PC-3 (cell line): ENCODE results near the gene NEGR1. TPM values are rescaled to one million over a fixed set of nuclear protein-coding genes. Genes with fewer than 3 reads are reported as not detected.

Experiments
- ATAC-seq: fragments of 200-7000 bp; cut with Tn5 transposase; 2 replicates; pipeline ENCODE4 v1.9.1; 2020; ENCODE audit warnings: mild to moderate bottlenecking, moderate library complexity
- BruUV-seq: library from RNA; stranded (reverse); fragments of 400-500 nt; replicated peaks from 2 replicates; lab custom pipeline; 2021; lab: Mats Ljungman, UMichigan
- CTCF ChIA-PET: fragments of 300-600 bp; sonication (Branson Sonifier 250); formaldehyde crosslinking; loops from one replicate; lab custom pipeline; 2022; ENCODE audit warnings: antibody characterized with exemption; lab: Charles Lee
- POLR2A ChIA-PET: fragments of 300-600 bp; sonication (Branson Sonifier 250); formaldehyde crosslinking; loops from one replicate; lab custom pipeline; 2022; ENCODE audit warnings: antibody characterized with exemption; ENCODE audit not compliant: unreplicated experiment; lab: Charles Lee
- DNase-seq: peaks from one replicate; pipeline ENCODE4 v3.0.0-alpha.2; 2015
- H2AFZ ChIP-seq: fragments of 300-600 bp; sonication (generic); 2 replicates; pipeline ENCODE4 v1.6.0; 2016; ENCODE audit warnings: antibody characterized with exemption, low read length
- H3F3A ChIP-seq: fragments of 300-600 bp; sonication (generic); one replicate; pipeline ENCODE4 v1.6.0; 2017; ENCODE audit warnings: antibody characterized with exemption, low read length, control low read depth, mild to moderate bottlenecking; ENCODE audit not compliant: unreplicated experiment
- H3K27ac ChIP-seq: fragments of 300-600 bp; sonication (generic); 2 replicates; pipeline ENCODE4 v1.5.1; 2016; ENCODE audit warnings: mild to moderate bottlenecking, low read length
- H3K27me3 ChIP-seq: fragments of 300-600 bp; sonication (generic); 2 replicates; pipeline ENCODE4 v1.6.1; 2016; ENCODE audit warnings: low read length, mixed read lengths
- H3K36me3 ChIP-seq: fragments of 300-600 bp; sonication (generic); 2 replicates; pipeline ENCODE4 v1.6.1; 2016; ENCODE audit warnings: low read depth, mixed run types, low read length, mixed read lengths
- H3K4me1 ChIP-seq: fragments of 300-600 bp; sonication (generic); 2 replicates; pipeline ENCODE4 v1.5.1; 2016; ENCODE audit warnings: low read length; ENCODE audit not compliant: insufficient read depth
- H3K4me2 ChIP-seq: fragments of 300-600 bp; sonication (generic); 2 replicates; pipeline ENCODE4 v1.6.0; 2016; ENCODE audit warnings: low read length
- H3K4me3 ChIP-seq: fragments of 300-600 bp; sonication (generic); 2 replicates; pipeline ENCODE4 v1.5.1; 2016; ENCODE audit warnings: mild to moderate bottlenecking, low read length, mixed read lengths
- H3K79me2 ChIP-seq: fragments of 300-600 bp; sonication (generic); 2 replicates; pipeline ENCODE4 v1.6.1; 2017; ENCODE audit warnings: low read length, mixed read lengths
- H3K9ac ChIP-seq: fragments of 300-600 bp; sonication (generic); 2 replicates; pipeline ENCODE4 v1.6.0; 2016; ENCODE audit warnings: mild to moderate bottlenecking, low read length
- H3K9me2 ChIP-seq: fragments of 300-600 bp; sonication (generic); replicated peaks from 2 replicates; pipeline ENCODE4 v1.6.1; 2016; ENCODE audit warnings: mixed run types, low read length, mixed read lengths
- H3K9me3 ChIP-seq: fragments of 300-600 bp; sonication (generic); 2 replicates; pipeline ENCODE4 v1.6.1; 2016; ENCODE audit warnings: low read length, mixed read lengths
- H4K20me1 ChIP-seq: fragments of 300-600 bp; sonication (generic); 2 replicates; pipeline ENCODE4 v1.6.1; 2016; ENCODE audit warnings: low read length, mixed read lengths
- EZH2 ChIP-seq: fragments of 300-600 bp; sonication (generic); IDR thresholded peaks from one replicate; pipeline ENCODE4 v1.6.1; 2017; ENCODE audit warnings: antibody characterized with exemption, mild to moderate bottlenecking, low read length; ENCODE audit not compliant: unreplicated experiment
- EZH2phosphoT487 ChIP-seq: fragments of 300-600 bp; sonication (generic); IDR thresholded peaks from 2 replicates; pipeline ENCODE4 v1.6.1; 2018; ENCODE audit warnings: mild to moderate bottlenecking, antibody characterized with exemption, low read length, borderline replicate concordance
- intact Hi-C: fragments of 100-400 bp; cut with micrococcal nuclease; formaldehyde crosslinking; loops from 2 replicates; pipeline ENCODE4 v1.9.0; 2023
- total RNA-seq: library from RNA; depleted of rRNA; stranded (reverse); fragments of >200 nt; gene quantifications from 2 replicates; pipeline ENCODE4 v1.2.3, GENCODE V29; 2014
- TF ChIP-seq, protein P1 (sequence below): fragments of 300-600 bp; sonication (generic); conservative IDR thresholded peaks from 2 replicates; pipeline ENCODE4 v1.5.1; 2017; ENCODE audit warnings: antibody characterized with exemption, low read depth, mild to moderate bottlenecking, low read length

NEGR1 gene
- total RNA-seq, 1 experiment from 2014 or later, result 3.4 TPM

DNA sequence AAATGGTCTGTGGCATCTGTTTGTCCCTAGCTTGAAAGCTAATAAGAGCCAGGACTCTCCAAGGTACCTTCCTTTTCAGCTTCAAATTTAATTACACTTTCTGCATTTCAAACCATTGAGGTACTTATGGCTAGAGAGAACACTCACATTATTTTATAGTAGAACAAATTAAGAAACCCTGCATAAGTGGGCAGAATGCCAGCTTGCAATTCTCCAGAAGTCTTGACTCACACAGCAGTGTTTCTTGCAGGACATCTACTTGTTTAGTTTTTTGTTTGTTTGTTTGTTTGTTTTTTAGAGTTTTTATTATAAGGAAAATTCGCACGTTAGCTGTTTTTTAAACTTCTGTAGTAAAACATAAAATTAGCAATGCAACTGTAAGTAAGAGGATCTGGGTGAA is 397.2 kb downstream of the NEGR1 start:
- ATAC-seq (no peak), DNase-seq (no peak)
- no peaks in the 10 kb centered on the region for H3K9me2 ChIP-seq
- no peaks in the 10 kb centered on the region for H3K36me3 ChIP-seq
- H3K79me2 ChIP-seq, result no peaks in the 10 kb centered on the region
- no peak overlapping the region for H2AFZ ChIP-seq
- ChIA-PET CTCF (no interaction called here), POLR2A (no interaction called here)
- TF ChIP-seq EZH2 (no peak), EZH2phosphoT487 (no peak)
- TF ChIP-seq, protein P1, sequence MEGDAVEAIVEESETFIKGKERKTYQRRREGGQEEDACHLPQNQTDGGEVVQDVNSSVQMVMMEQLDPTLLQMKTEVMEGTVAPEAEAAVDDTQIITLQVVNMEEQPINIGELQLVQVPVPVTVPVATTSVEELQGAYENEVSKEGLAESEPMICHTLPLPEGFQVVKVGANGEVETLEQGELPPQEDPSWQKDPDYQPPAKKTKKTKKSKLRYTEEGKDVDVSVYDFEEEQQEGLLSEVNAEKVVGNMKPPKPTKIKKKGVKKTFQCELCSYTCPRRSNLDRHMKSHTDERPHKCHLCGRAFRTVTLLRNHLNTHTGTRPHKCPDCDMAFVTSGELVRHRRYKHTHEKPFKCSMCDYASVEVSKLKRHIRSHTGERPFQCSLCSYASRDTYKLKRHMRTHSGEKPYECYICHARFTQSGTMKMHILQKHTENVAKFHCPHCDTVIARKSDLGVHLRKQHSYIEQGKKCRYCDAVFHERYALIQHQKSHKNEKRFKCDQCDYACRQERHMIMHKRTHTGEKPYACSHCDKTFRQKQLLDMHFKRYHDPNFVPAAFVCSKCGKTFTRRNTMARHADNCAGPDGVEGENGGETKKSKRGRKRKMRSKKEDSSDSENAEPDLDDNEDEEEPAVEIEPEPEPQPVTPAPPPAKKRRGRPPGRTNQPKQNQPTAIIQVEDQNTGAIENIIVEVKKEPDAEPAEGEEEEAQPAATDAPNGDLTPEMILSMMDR, result no peak
- H3K4me2 ChIP-seq, result no peak overlapping the region
- intact Hi-C loops, result no loop called here
- no peaks in the 10 kb centered on the region for H3K27me3 ChIP-seq
- no TSS peak for BruUV-seq
- no peak overlapping the region for H3K4me3 ChIP-seq
- no peaks in the 10 kb centered on the region for H3F3A ChIP-seq
- H3K9ac ChIP-seq, result no peak overlapping the region
- H4K20me1 ChIP-seq, result no peaks in the 10 kb centered on the region
- no peak overlapping the region for H3K27ac ChIP-seq
- H3K9me3 ChIP-seq, result no peaks in the 10 kb centered on the region
- H3K4me1 ChIP-seq, result no peaks in the 10 kb centered on the region

DNA sequence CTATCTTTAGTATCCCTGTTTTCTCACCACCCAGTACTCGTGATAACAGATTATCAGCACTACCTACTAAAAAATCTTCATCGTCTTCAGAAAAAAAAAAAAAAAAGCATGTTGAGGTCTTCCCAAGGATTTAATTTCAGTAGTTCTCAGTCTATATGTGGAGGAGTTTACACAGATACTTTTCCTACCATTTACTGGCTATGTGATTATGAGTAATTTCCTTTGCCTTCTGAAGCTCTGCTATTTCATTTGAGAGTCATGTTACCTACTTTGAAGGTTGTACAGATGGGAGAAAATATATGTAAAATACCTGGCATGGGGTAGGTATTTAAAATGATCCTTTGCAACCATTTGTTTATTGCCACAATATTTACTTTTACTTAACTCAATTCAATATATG is 399.7 kb downstream of the NEGR1 start:
- H3K9me2 ChIP-seq, result no peaks in the 10 kb centered on the region
- intact Hi-C loops, result no loop called here
- no peaks in the 10 kb centered on the region for H3K4me1 ChIP-seq
- no peak overlapping the region for H3K27ac ChIP-seq
- TF ChIP-seq EZH2 (no peak), EZH2phosphoT487 (no peak)
- TF ChIP-seq, protein P1, result no peak
- CTCF ChIA-PET, result no interaction called here
- no peak overlapping the region for H3K9ac ChIP-seq
- H3K4me2 ChIP-seq, result no peak overlapping the region
- no peaks in the 10 kb centered on the region for H3K27me3 ChIP-seq
- DNase-seq (peak; percentile 10), ATAC-seq (peak; percentile 83)
- no peaks in the 10 kb centered on the region for H4K20me1 ChIP-seq
- no peaks in the 10 kb centered on the region for H3F3A ChIP-seq
- H3K79me2 ChIP-seq, result no peaks in the 10 kb centered on the region
- BruUV-seq, result no TSS peak
- no peaks in the 10 kb centered on the region for H3K9me3 ChIP-seq
- no peaks in the 10 kb centered on the region for H3K36me3 ChIP-seq
- POLR2A ChIA-PET, result interaction anchor here (0.7 kb wide), 1 partner anchor 61 kb away, joined by 3 read pairs; no protein-coding TSS in a partner anchor
- no peak overlapping the region for H3K4me3 ChIP-seq
- H2AFZ ChIP-seq, result no peak overlapping the region

DNA sequence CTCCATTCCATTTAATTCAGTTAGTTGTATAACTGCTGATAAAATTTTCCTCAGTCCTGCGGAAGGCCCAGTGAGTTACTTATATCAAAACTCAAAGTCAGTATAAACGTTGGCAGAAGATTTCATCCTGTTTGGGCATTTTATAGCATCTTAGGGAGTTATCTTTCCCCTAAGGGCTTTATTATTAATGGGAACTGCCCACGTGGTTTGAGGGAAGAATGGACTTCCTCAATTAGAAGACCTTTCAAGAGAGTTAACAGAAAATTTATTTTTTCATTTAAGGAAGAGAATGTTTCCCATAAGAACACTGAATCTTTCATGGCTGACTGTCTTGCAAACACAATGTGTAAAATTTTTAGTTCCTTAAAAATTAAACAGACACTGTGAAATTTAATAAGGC is 400.1 kb downstream of the NEGR1 start:
- Histone ChIP-seq H4K20me1 (no peaks in the 10 kb centered on the region), H3K36me3 (no peaks in the 10 kb centered on the region), H2AFZ (no peak overlapping the region), H3F3A (no peaks in the 10 kb centered on the region), H3K9me3 (no peaks in the 10 kb centered on the region), H3K4me2 (no peak overlapping the region), H3K27me3 (no peaks in the 10 kb centered on the region), H3K4me1 (no peaks in the 10 kb centered on the region), H3K4me3 (no peak overlapping the region), H3K27ac (no peak overlapping the region), H3K9ac (no peak overlapping the region), H3K79me2 (no peaks in the 10 kb centered on the region), H3K9me2 (no peaks in the 10 kb centered on the region)
- DNase-seq (no peak), ATAC-seq (no peak)
- intact Hi-C loops, result no loop called here
- CTCF ChIA-PET, result no interaction called here
- BruUV-seq, result no TSS peak
- TF ChIP-seq EZH2 (no peak), EZH2phosphoT487 (no peak)
- TF ChIP-seq, protein P1, result no peak
- POLR2A ChIA-PET, result no interaction called here
